Hepatocyte (in vitro differentiated cells): ENCODE measurements around the gene METTL21C.

Source experiments
- EZH2 ChIP-seq: fragments of 200-600 bp; sonication (generic); IDR thresholded peaks from 2 replicates; pipeline ENCODE4 v1.6.1; 2016; ENCODE audit warnings: antibody characterized with exemption, mild to moderate bottlenecking, borderline replicate concordance
- EZH2phosphoT487 ChIP-seq: fragments of 200-600 bp; sonication (generic); IDR thresholded peaks from one replicate; pipeline ENCODE4 v1.6.1; 2018; ENCODE audit warnings: antibody characterized with exemption, mild to moderate bottlenecking, low read depth, moderate library complexity; ENCODE audit not compliant: unreplicated experiment, severe bottlenecking
- TF ChIP-seq, protein P1 (sequence below): fragments of 200-600 bp; sonication (generic); IDR thresholded peaks from 2 replicates; pipeline ENCODE4 v1.5.1; 2016; ENCODE audit warnings: antibody characterized with exemption, mild to moderate bottlenecking; ENCODE audit not compliant: poor library complexity

DNA sequence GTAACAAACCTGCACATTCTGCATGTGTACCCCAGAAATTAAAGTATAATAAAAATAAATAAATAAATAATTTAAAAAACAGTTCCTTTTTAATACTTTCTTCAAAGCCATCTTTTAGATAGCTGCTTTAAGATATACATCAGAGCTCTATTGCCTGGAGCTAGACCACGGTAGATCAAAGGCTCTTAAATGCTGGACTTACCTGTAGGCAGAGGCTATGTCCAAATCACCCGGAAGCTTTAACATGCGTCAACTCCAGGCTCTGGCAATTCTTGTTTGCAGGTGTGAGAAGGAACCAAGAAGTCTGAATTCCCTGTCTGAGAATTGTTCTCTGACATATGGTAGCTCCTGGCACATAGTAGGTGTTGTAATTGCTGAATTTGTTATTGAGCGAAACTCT lies 1.6 kb upstream of the METTL21C start:
- TF ChIP-seq, protein P1, sequence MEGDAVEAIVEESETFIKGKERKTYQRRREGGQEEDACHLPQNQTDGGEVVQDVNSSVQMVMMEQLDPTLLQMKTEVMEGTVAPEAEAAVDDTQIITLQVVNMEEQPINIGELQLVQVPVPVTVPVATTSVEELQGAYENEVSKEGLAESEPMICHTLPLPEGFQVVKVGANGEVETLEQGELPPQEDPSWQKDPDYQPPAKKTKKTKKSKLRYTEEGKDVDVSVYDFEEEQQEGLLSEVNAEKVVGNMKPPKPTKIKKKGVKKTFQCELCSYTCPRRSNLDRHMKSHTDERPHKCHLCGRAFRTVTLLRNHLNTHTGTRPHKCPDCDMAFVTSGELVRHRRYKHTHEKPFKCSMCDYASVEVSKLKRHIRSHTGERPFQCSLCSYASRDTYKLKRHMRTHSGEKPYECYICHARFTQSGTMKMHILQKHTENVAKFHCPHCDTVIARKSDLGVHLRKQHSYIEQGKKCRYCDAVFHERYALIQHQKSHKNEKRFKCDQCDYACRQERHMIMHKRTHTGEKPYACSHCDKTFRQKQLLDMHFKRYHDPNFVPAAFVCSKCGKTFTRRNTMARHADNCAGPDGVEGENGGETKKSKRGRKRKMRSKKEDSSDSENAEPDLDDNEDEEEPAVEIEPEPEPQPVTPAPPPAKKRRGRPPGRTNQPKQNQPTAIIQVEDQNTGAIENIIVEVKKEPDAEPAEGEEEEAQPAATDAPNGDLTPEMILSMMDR = no peak
- no peak for TF ChIP-seq EZH2phosphoT487
- no peak for TF ChIP-seq EZH2
